IMR-90 (cell line): ENCODE measurements around the gene GALNT9. TPM values are rescaled to one million over a fixed set of nuclear protein-coding genes. Genes with fewer than 3 reads are reported as not detected.

Source experiments
- ATAC-seq: fragments of 200-7000 bp; cut with Tn5 transposase; 2 replicates; pipeline ENCODE4 v1.9.1; 2020; ENCODE audit warnings: low read depth, mild to moderate bottlenecking, moderate library complexity
- BruUV-seq: library from RNA; stranded (reverse); fragments of 400-500 nt; replicated peaks from 2 replicates; lab custom pipeline; 2021; lab: Mats Ljungman, UMichigan
- CTCF ChIA-PET: fragments of 300-600 bp; formaldehyde crosslinking; extraction: SDS; loops from one replicate; lab custom pipeline; 2021; ENCODE audit warnings: antibody characterized with exemption; lab: Yijun Ruan, JAX
- POLR2A ChIA-PET: fragments of 300-600 bp; sonication (Branson Sonifier 250); formaldehyde crosslinking; loops from one replicate; lab custom pipeline; 2022; ENCODE audit warnings: antibody characterized with exemption; ENCODE audit not compliant: unreplicated experiment; lab: Charles Lee
- DNase-seq: peaks from one replicate; pipeline ENCODE4 v3.0.0; 2013
- H2AFZ ChIP-seq: replicated peaks from 2 replicates; pipeline ENCODE3; 2013; ENCODE audit warnings: low read length, mild to moderate bottlenecking; ENCODE audit not compliant: poor library complexity
- H2AK5ac ChIP-seq: 2 replicates; pipeline ENCODE4 v1.6.1; 2013; ENCODE audit warnings: low read depth, low read length, inconsistent platforms
- H2AK9ac ChIP-seq: replicated peaks from 2 replicates; pipeline ENCODE3; 2013; ENCODE audit warnings: mild to moderate bottlenecking, low read depth, low read length, moderate library complexity; ENCODE audit not compliant: poor library complexity
- H2BK120ac ChIP-seq: 2 replicates; pipeline ENCODE4 v1.6.1; 2013; ENCODE audit warnings: low read depth, low read length, inconsistent platforms
- H2BK15ac ChIP-seq: 3 replicates; pipeline ENCODE4 v1.6.1; 2013; ENCODE audit warnings: low read depth, low read length, inconsistent platforms
- H2BK20ac ChIP-seq: 2 replicates; pipeline ENCODE4 v1.6.1; 2013; ENCODE audit warnings: low read depth, mild to moderate bottlenecking, inconsistent platforms, low read length, moderate library complexity
- H2BK5ac ChIP-seq: 2 replicates; pipeline ENCODE4 v1.6.1; 2013; ENCODE audit warnings: mild to moderate bottlenecking, low read depth, low read length, inconsistent platforms; ENCODE audit not compliant: poor library complexity, severe bottlenecking
- H3K14ac ChIP-seq: replicated peaks from 2 replicates; pipeline ENCODE4 v1.6.1; 2013; ENCODE audit warnings: low read depth, low read length, inconsistent platforms
- H3K18ac ChIP-seq: 2 replicates; pipeline ENCODE4 v1.6.1; 2013; ENCODE audit warnings: low read depth, low read length, control low read depth
- H3K23ac ChIP-seq: 2 replicates; pipeline ENCODE4 v1.6.1; 2013; ENCODE audit warnings: low read depth, low read length, inconsistent platforms
- H3K27ac ChIP-seq: 2 replicates; pipeline ENCODE4 v1.5.1; 2013; ENCODE audit warnings: mild to moderate bottlenecking, control low read depth, low read length; ENCODE audit not compliant: insufficient read depth
- H3K27me3 ChIP-seq: 2 replicates; pipeline ENCODE4 v1.6.1; 2013; ENCODE audit warnings: low read length; ENCODE audit not compliant: control insufficient read depth, insufficient read depth
- H3K36me3 ChIP-seq: 2 replicates; pipeline ENCODE4 v1.6.1; 2013; ENCODE audit warnings: low read length, mixed read lengths; ENCODE audit not compliant: control insufficient read depth, insufficient read depth
- H3K4ac ChIP-seq: 2 replicates; pipeline ENCODE4 v1.6.1; 2013; ENCODE audit warnings: low read depth, low read length, inconsistent platforms
- H3K4me1 ChIP-seq: 2 replicates; pipeline ENCODE4 v1.6.1; 2013; ENCODE audit warnings: low read length, mixed read lengths; ENCODE audit not compliant: control insufficient read depth, insufficient read depth
- H3K4me2 ChIP-seq: 2 replicates; pipeline ENCODE4 v1.6.1; 2013; ENCODE audit warnings: low read depth, mild to moderate bottlenecking, control low read depth, low read length, moderate library complexity
- H3K4me3 ChIP-seq: 2 replicates; pipeline ENCODE4 v1.5.1; 2013; ENCODE audit warnings: low read depth, mild to moderate bottlenecking, control low read depth, low read length, moderate library complexity; ENCODE audit not compliant: insufficient read depth
- H3K56ac ChIP-seq: 2 replicates; pipeline ENCODE4 v1.6.1; 2013; ENCODE audit warnings: low read length, inconsistent platforms; ENCODE audit not compliant: insufficient read depth; ENCODE audit errors: extremely low read depth
- H3K79me1 ChIP-seq, 2 experiments: 2 replicates each; pipeline ENCODE4 v1.6.1; 2013; ENCODE audit warnings: low read length in 2 of 2, inconsistent platforms in 1 of 2, low read depth in 1 of 2
- H3K9ac ChIP-seq: 2 replicates; pipeline ENCODE4 v1.6.1; 2013; ENCODE audit warnings: low read depth, low read length, control low read depth
- H3K9me1 ChIP-seq: 2 replicates; pipeline ENCODE4 v1.6.1; 2013; ENCODE audit warnings: low read length, inconsistent platforms; ENCODE audit not compliant: insufficient read depth
- H3K9me3 ChIP-seq: 2 replicates; pipeline ENCODE4 v1.6.1; 2013; ENCODE audit warnings: low read length; ENCODE audit not compliant: control insufficient read depth, insufficient read depth
- H4K20me1 ChIP-seq: 2 replicates; pipeline ENCODE4 v1.6.1; 2013; ENCODE audit warnings: low read length, inconsistent platforms; ENCODE audit not compliant: insufficient read depth
- H4K5ac ChIP-seq: 2 replicates; pipeline ENCODE4 v1.6.1; 2013; ENCODE audit warnings: mild to moderate bottlenecking, low read depth, low read length, control low read depth
- H4K8ac ChIP-seq, 2 experiments: 2 replicates each; pipeline ENCODE4 v1.6.1; 2013; ENCODE audit warnings: low read depth in 2 of 2, low read length in 2 of 2, control low read depth in 1 of 2, inconsistent platforms in 1 of 2
- H4K91ac ChIP-seq: 2 replicates; pipeline ENCODE4 v1.6.1; 2013; ENCODE audit warnings: low read depth, low read length, inconsistent platforms; ENCODE audit not compliant: insufficient read depth
- POLR2A ChIP-seq: IDR thresholded peaks from 2 replicates; pipeline ENCODE4 v1.6.1; 2012; ENCODE audit warnings: mild to moderate bottlenecking, low read depth, low read length
- WGBS, 2 experiments: methylation state at CpG; one replicate each; pipeline versions ENCODE4 v1.1.5 to v1.1.7; 2013; ENCODE audit warnings: missing lambda C conversion rate in 2 of 2; ENCODE audit not compliant: insufficient read length in 1 of 2; ENCODE audit errors: extremely low coverage in 2 of 2; 5-methylcytosine and 5-hydroxymethylcytosine counted together
- dilution Hi-C: fragments of 300-500 bp; cut with HindIII; formaldehyde crosslinking; loops from one replicate; pipeline ENCODE4 v1.14.3; 2018; ENCODE audit warnings: low sequenced_read_pairs; ENCODE audit not compliant: unreplicated experiment
- in situ Hi-C: fragments of 300-500 bp; cut with MboI; formaldehyde crosslinking; loops from 3 replicates; pipeline ENCODE4 v1.14.3; 2019; ENCODE audit warnings: low sequenced_read_pairs, inconsistent platforms, mixed read lengths
- intact Hi-C: fragments of 100-400 bp; cut with micrococcal nuclease; formaldehyde crosslinking; loops from 2 replicates; pipeline ENCODE4 v1.10.0; 2022
- polyA plus RNA-seq, 3 experiments: library from polyadenylated mRNA; depleted of rRNA; stranded (reverse); fragments of >200 nt; gene quantifications; 2 replicates each; pipeline ENCODE4 v1.2.3, GENCODE V29; 2012; ENCODE audit warnings: low replicate concordance in 1 of 3
- total RNA-seq: library from RNA; depleted of rRNA; stranded (reverse); fragments of >200 nt; gene quantifications from 2 replicates; pipeline ENCODE4 v1.2.3, GENCODE V29; 2012

GALNT9 gene
- total and polyA plus RNA-seq, 2 of the 4 experiments (the other 2 are of a cell fraction), result under 0.01 to 0.12 TPM

- DNase-seq (no peak), ATAC-seq (no peak)
- Histone ChIP-seq H3K27me3 (no peaks in the 10 kb centered on the region; the same call in 1 of the 2 replicates), H3K36me3 (no peaks in the 10 kb centered on the region), H3K9me1 (no peaks in the 10 kb centered on the region), H3K14ac (no peak overlapping the region), H2BK20ac (no peak overlapping the region), H3K27ac (no peak overlapping the region), H3K4me2 (no peak overlapping the region), H2AK9ac (no peak overlapping the region), H3K4me3 (no peak overlapping the region), H4K8ac (no peak overlapping the region), H3K4ac (no peak overlapping the region), H3K9ac (no peak overlapping the region), H4K5ac (no peak overlapping the region), H3K79me1 (no peaks in the 10 kb centered on the region), H3K9me3 (peaks cover 20% of the 10 kb centered on the region; the same call in 1 of the 2 replicates), H2BK120ac (no peak overlapping the region), H3K18ac (no peak overlapping the region), H3K4me1 (no peaks in the 10 kb centered on the region), H2BK5ac (no peak overlapping the region), H2AFZ (no peak overlapping the region), H3K56ac (no peak overlapping the region), H2BK15ac (no peak overlapping the region), H4K91ac (no peak overlapping the region), H3K23ac (no peak overlapping the region), H4K20me1 (no peaks in the 10 kb centered on the region), H2AK5ac (no peak overlapping the region)
- in situ Hi-C loops (no loop called here), intact Hi-C loops (no loop called here), dilution Hi-C loops (no loop called here)
- 71% methylated on average over 3 of the region's 19 CpGs; no CpG with 5 or more reads in 1 of the 2 experiments for WGBS, 2 experiments
- CTCF ChIA-PET, result no interaction called here
- no peak for TF ChIP-seq POLR2A
- POLR2A ChIA-PET, result interaction anchor here (0.6 kb wide), 1 partner anchor 51 kb away, joined by 6 read pairs; no protein-coding TSS in a partner anchor
- no TSS peak for BruUV-seq
These were observed 39.8 kb downstream of the GALNT9 start for GRCh38 chr12:132289356-132290202.
